IMR-90 (cell line): ENCODE results near the gene RAB33B. TPM values are rescaled to one million over a fixed set of nuclear protein-coding genes. Genes with fewer than 3 reads are reported as not detected.

Experiments
- ATAC-seq: fragments of 200-7000 bp; cut with Tn5 transposase; 2 replicates; pipeline ENCODE4 v1.9.1; 2020; ENCODE audit warnings: low read depth, mild to moderate bottlenecking, moderate library complexity
- BruUV-seq: library from RNA; stranded (reverse); fragments of 400-500 nt; replicated peaks from 2 replicates; lab custom pipeline; 2021; lab: Mats Ljungman, UMichigan
- CTCF ChIA-PET: fragments of 300-600 bp; formaldehyde crosslinking; extraction: SDS; loops from one replicate; lab custom pipeline; 2021; ENCODE audit warnings: antibody characterized with exemption; lab: Yijun Ruan, JAX
- POLR2A ChIA-PET: fragments of 300-600 bp; sonication (Branson Sonifier 250); formaldehyde crosslinking; loops from one replicate; lab custom pipeline; 2022; ENCODE audit warnings: antibody characterized with exemption; ENCODE audit not compliant: unreplicated experiment; lab: Charles Lee
- DNase-seq: peaks from one replicate; pipeline ENCODE4 v3.0.0; 2013
- H2AFZ ChIP-seq: replicated peaks from 2 replicates; pipeline ENCODE3; 2013; ENCODE audit warnings: low read length, mild to moderate bottlenecking; ENCODE audit not compliant: poor library complexity
- H2AK5ac ChIP-seq: 2 replicates; pipeline ENCODE4 v1.6.1; 2013; ENCODE audit warnings: low read depth, low read length, inconsistent platforms
- H2AK9ac ChIP-seq: replicated peaks from 2 replicates; pipeline ENCODE3; 2013; ENCODE audit warnings: mild to moderate bottlenecking, low read depth, low read length, moderate library complexity; ENCODE audit not compliant: poor library complexity
- H2BK120ac ChIP-seq: 2 replicates; pipeline ENCODE4 v1.6.1; 2013; ENCODE audit warnings: low read depth, low read length, inconsistent platforms
- H2BK15ac ChIP-seq: 3 replicates; pipeline ENCODE4 v1.6.1; 2013; ENCODE audit warnings: low read depth, low read length, inconsistent platforms
- H2BK20ac ChIP-seq: 2 replicates; pipeline ENCODE4 v1.6.1; 2013; ENCODE audit warnings: low read depth, mild to moderate bottlenecking, inconsistent platforms, low read length, moderate library complexity
- H2BK5ac ChIP-seq: 2 replicates; pipeline ENCODE4 v1.6.1; 2013; ENCODE audit warnings: mild to moderate bottlenecking, low read depth, low read length, inconsistent platforms; ENCODE audit not compliant: poor library complexity, severe bottlenecking
- H3K14ac ChIP-seq: replicated peaks from 2 replicates; pipeline ENCODE4 v1.6.1; 2013; ENCODE audit warnings: low read depth, low read length, inconsistent platforms
- H3K18ac ChIP-seq: 2 replicates; pipeline ENCODE4 v1.6.1; 2013; ENCODE audit warnings: low read depth, low read length, control low read depth
- H3K23ac ChIP-seq: 2 replicates; pipeline ENCODE4 v1.6.1; 2013; ENCODE audit warnings: low read depth, low read length, inconsistent platforms
- H3K27ac ChIP-seq: 2 replicates; pipeline ENCODE4 v1.5.1; 2013; ENCODE audit warnings: mild to moderate bottlenecking, control low read depth, low read length; ENCODE audit not compliant: insufficient read depth
- H3K27me3 ChIP-seq: 2 replicates; pipeline ENCODE4 v1.6.1; 2013; ENCODE audit warnings: low read length; ENCODE audit not compliant: control insufficient read depth, insufficient read depth
- H3K36me3 ChIP-seq: 2 replicates; pipeline ENCODE4 v1.6.1; 2013; ENCODE audit warnings: low read length, mixed read lengths; ENCODE audit not compliant: control insufficient read depth, insufficient read depth
- H3K4ac ChIP-seq: 2 replicates; pipeline ENCODE4 v1.6.1; 2013; ENCODE audit warnings: low read depth, low read length, inconsistent platforms
- H3K4me1 ChIP-seq: 2 replicates; pipeline ENCODE4 v1.6.1; 2013; ENCODE audit warnings: low read length, mixed read lengths; ENCODE audit not compliant: control insufficient read depth, insufficient read depth
- H3K4me2 ChIP-seq: 2 replicates; pipeline ENCODE4 v1.6.1; 2013; ENCODE audit warnings: low read depth, mild to moderate bottlenecking, control low read depth, low read length, moderate library complexity
- H3K4me3 ChIP-seq: 2 replicates; pipeline ENCODE4 v1.5.1; 2013; ENCODE audit warnings: low read depth, mild to moderate bottlenecking, control low read depth, low read length, moderate library complexity; ENCODE audit not compliant: insufficient read depth
- H3K56ac ChIP-seq: 2 replicates; pipeline ENCODE4 v1.6.1; 2013; ENCODE audit warnings: low read length, inconsistent platforms; ENCODE audit not compliant: insufficient read depth; ENCODE audit errors: extremely low read depth
- H3K79me1 ChIP-seq, 2 experiments: 2 replicates each; pipeline ENCODE4 v1.6.1; 2013; ENCODE audit warnings: low read length in 2 of 2, inconsistent platforms in 1 of 2, low read depth in 1 of 2
- H3K9ac ChIP-seq: 2 replicates; pipeline ENCODE4 v1.6.1; 2013; ENCODE audit warnings: low read depth, low read length, control low read depth
- H3K9me1 ChIP-seq: 2 replicates; pipeline ENCODE4 v1.6.1; 2013; ENCODE audit warnings: low read length, inconsistent platforms; ENCODE audit not compliant: insufficient read depth
- H3K9me3 ChIP-seq: 2 replicates; pipeline ENCODE4 v1.6.1; 2013; ENCODE audit warnings: low read length; ENCODE audit not compliant: control insufficient read depth, insufficient read depth
- H4K20me1 ChIP-seq: 2 replicates; pipeline ENCODE4 v1.6.1; 2013; ENCODE audit warnings: low read length, inconsistent platforms; ENCODE audit not compliant: insufficient read depth
- H4K5ac ChIP-seq: 2 replicates; pipeline ENCODE4 v1.6.1; 2013; ENCODE audit warnings: mild to moderate bottlenecking, low read depth, low read length, control low read depth
- H4K8ac ChIP-seq, 2 experiments: 2 replicates each; pipeline ENCODE4 v1.6.1; 2013; ENCODE audit warnings: low read depth in 2 of 2, low read length in 2 of 2, control low read depth in 1 of 2, inconsistent platforms in 1 of 2
- H4K91ac ChIP-seq: 2 replicates; pipeline ENCODE4 v1.6.1; 2013; ENCODE audit warnings: low read depth, low read length, inconsistent platforms; ENCODE audit not compliant: insufficient read depth
- BHLHE40 ChIP-seq: fragments of 150-350 bp; IDR thresholded peaks from 2 replicates; pipeline ENCODE4 v1.6.1; 2016; ENCODE audit warnings: mild to moderate bottlenecking, low read depth, low read length
- CEBPB ChIP-seq: IDR thresholded peaks from 2 replicates; pipeline ENCODE4 v1.6.1; 2012; ENCODE audit warnings: low read depth, low read length, improper control_type of control experiment
- CTCF ChIP-seq: conservative IDR thresholded peaks from 2 replicates; pipeline ENCODE4 v1.5.1; 2012; ENCODE audit warnings: mild to moderate bottlenecking, low read depth, low read length, improper control_type of control experiment
- FOS ChIP-seq: fragments of 150-350 bp; IDR thresholded peaks from 2 replicates; pipeline ENCODE4 v1.6.1; 2016; ENCODE audit warnings: low read depth, low read length
- MAFK ChIP-seq: IDR thresholded peaks from 2 replicates; pipeline ENCODE4 v1.6.1; 2012; ENCODE audit warnings: low read depth, low read length, improper control_type of control experiment
- MAZ ChIP-seq: IDR thresholded peaks from 2 replicates; pipeline ENCODE4 v1.6.1; 2012; ENCODE audit warnings: low read depth, mild to moderate bottlenecking, low read length, improper control_type of control experiment, moderate library complexity, borderline replicate concordance
- MXI1 ChIP-seq: IDR thresholded peaks from 2 replicates; pipeline ENCODE4 v1.6.1; 2012; ENCODE audit warnings: low read depth, mild to moderate bottlenecking, low read length, moderate library complexity, borderline replicate concordance
- NFE2L2 ChIP-seq: fragments of 150-350 bp; IDR thresholded peaks from 2 replicates; pipeline ENCODE4 v1.6.1; 2016; ENCODE audit warnings: low read depth, mild to moderate bottlenecking, low read length
- RAD21 ChIP-seq: IDR thresholded peaks from 2 replicates; pipeline ENCODE4 v1.6.1; 2012; ENCODE audit warnings: low read length, improper control_type of control experiment
- RCOR1 ChIP-seq: IDR thresholded peaks from 2 replicates; pipeline ENCODE4 v1.6.1; 2012; ENCODE audit warnings: mild to moderate bottlenecking, low read length, improper control_type of control experiment; ENCODE audit not compliant: insufficient replicate concordance
- RFX5 ChIP-seq: IDR thresholded peaks from 2 replicates; pipeline ENCODE4 v1.8.0; 2012; ENCODE audit warnings: low read depth, mild to moderate bottlenecking, low read length, moderate library complexity
- SMC3 ChIP-seq: fragments of 150-350 bp; IDR thresholded peaks from 2 replicates; pipeline ENCODE4 v1.6.1; 2016; ENCODE audit warnings: low read depth, mild to moderate bottlenecking, antibody characterized with exemption, low read length, moderate library complexity
- WGBS, 2 experiments: methylation state at CpG; one replicate each; pipeline versions ENCODE4 v1.1.5 to v1.1.7; 2013; ENCODE audit warnings: missing lambda C conversion rate in 2 of 2; ENCODE audit not compliant: insufficient read length in 1 of 2; ENCODE audit errors: extremely low coverage in 2 of 2; 5-methylcytosine and 5-hydroxymethylcytosine counted together
- dilution Hi-C: fragments of 300-500 bp; cut with HindIII; formaldehyde crosslinking; loops from one replicate; pipeline ENCODE4 v1.14.3; 2018; ENCODE audit warnings: low sequenced_read_pairs; ENCODE audit not compliant: unreplicated experiment
- in situ Hi-C: fragments of 300-500 bp; cut with MboI; formaldehyde crosslinking; loops from 3 replicates; pipeline ENCODE4 v1.14.3; 2019; ENCODE audit warnings: low sequenced_read_pairs, inconsistent platforms, mixed read lengths
- intact Hi-C: fragments of 100-400 bp; cut with micrococcal nuclease; formaldehyde crosslinking; loops from 2 replicates; pipeline ENCODE4 v1.10.0; 2022
- polyA plus RNA-seq, 3 experiments: library from polyadenylated mRNA; depleted of rRNA; stranded (reverse); fragments of >200 nt; gene quantifications; 2 replicates each; pipeline ENCODE4 v1.2.3, GENCODE V29; 2012; ENCODE audit warnings: low replicate concordance in 1 of 3
- total RNA-seq: library from RNA; depleted of rRNA; stranded (reverse); fragments of >200 nt; gene quantifications from 2 replicates; pipeline ENCODE4 v1.2.3, GENCODE V29; 2012

Gene RAB33B
- total and polyA plus RNA-seq, 2 of the 4 experiments (the other 2 are of a cell fraction): 3.7 to 7.3 TPM

GRCh38 chr4:139509727-139510410 lies 55.9 kb downstream of the RAB33B start:
- in situ Hi-C loops: no loop called here
- intact Hi-C loops: no loop called here
- no peaks in the 10 kb centered on the region for H4K20me1 ChIP-seq
- H3K79me1 ChIP-seq: no peaks in the 10 kb centered on the region; a peak in 1 of 4 replicates
- WGBS, 2 experiments: 89% methylated on average over 4 of the region's 6 CpGs; no CpG with 5 or more reads in 1 of the 2 experiments
- H3K18ac ChIP-seq: no peak overlapping the region
- H2BK15ac ChIP-seq: no peak overlapping the region
- DNase-seq (no peak), ATAC-seq (peak; percentile 32; the same call in 1 of the 2 replicates)
- no peak overlapping the region for H3K14ac ChIP-seq
- H3K4me2 ChIP-seq: no peak overlapping the region
- no peak overlapping the region for H2BK120ac ChIP-seq
- no peak overlapping the region for H2AFZ ChIP-seq
- no peak overlapping the region for H3K27ac ChIP-seq
- ChIA-PET POLR2A (no interaction called here), CTCF (interaction anchor here (0.9 kb wide), 1 partner anchor 143 kb away, joined by 3 read pairs; no protein-coding TSS in a partner anchor)
- no peak overlapping the region for H2BK20ac ChIP-seq
- no peak overlapping the region for H3K9ac ChIP-seq
- no peak overlapping the region for H4K8ac ChIP-seq
- no peak overlapping the region for H3K56ac ChIP-seq
- dilution Hi-C loops: no loop called here
- no peak for TF ChIP-seq MAZ
- TF ChIP-seq CTCF: 0 out of 2 replicates have a peak, but pooled peaks have one; percentile 18
- no peak for TF ChIP-seq FOS
- TF ChIP-seq RFX5: no peak
- TF ChIP-seq BHLHE40: no peak
- peak; percentile 15; the same call in 1 of the 2 replicates for TF ChIP-seq RAD21
- TF ChIP-seq MXI1: no peak
- no peak for TF ChIP-seq NFE2L2
- no peak for TF ChIP-seq RCOR1
- no peak for TF ChIP-seq CEBPB
- TF ChIP-seq MAFK: no peak
- no peak for TF ChIP-seq SMC3
- no peak overlapping the region for H2BK5ac ChIP-seq
- no peak overlapping the region for H3K23ac ChIP-seq
- no peak overlapping the region for H3K4ac ChIP-seq
- BruUV-seq: no TSS peak
- no peaks in the 10 kb centered on the region for H3K4me1 ChIP-seq
- H3K27me3 ChIP-seq: no peaks in the 10 kb centered on the region
- no peak overlapping the region for H2AK9ac ChIP-seq
- peaks cover 33% of the 10 kb centered on the region for H3K36me3 ChIP-seq
- H3K9me3 ChIP-seq: no peaks in the 10 kb centered on the region
- H3K9me1 ChIP-seq: peaks cover 4% of the 10 kb centered on the region; the same call in 1 of the 2 replicates
- no peak overlapping the region for H4K5ac ChIP-seq
- H2AK5ac ChIP-seq: no peak overlapping the region
- no peak overlapping the region for H4K91ac ChIP-seq
- H3K4me3 ChIP-seq: no peak overlapping the region
